ENCODE results near the gene CCDC92B. TPM values are rescaled to one million over a fixed set of nuclear protein-coding genes. Genes with fewer than 3 reads are reported as not detected.
"Not testable (repeated sequence)": the region's sequence is repeated elsewhere in the genome, so short reads cannot be mapped to it uniquely, and the experiment has no call there.

CCDC92B gene
- total RNA-seq, 4 donors from 2014 or later: 0.21 TPM; not detected in 3

DNA sequence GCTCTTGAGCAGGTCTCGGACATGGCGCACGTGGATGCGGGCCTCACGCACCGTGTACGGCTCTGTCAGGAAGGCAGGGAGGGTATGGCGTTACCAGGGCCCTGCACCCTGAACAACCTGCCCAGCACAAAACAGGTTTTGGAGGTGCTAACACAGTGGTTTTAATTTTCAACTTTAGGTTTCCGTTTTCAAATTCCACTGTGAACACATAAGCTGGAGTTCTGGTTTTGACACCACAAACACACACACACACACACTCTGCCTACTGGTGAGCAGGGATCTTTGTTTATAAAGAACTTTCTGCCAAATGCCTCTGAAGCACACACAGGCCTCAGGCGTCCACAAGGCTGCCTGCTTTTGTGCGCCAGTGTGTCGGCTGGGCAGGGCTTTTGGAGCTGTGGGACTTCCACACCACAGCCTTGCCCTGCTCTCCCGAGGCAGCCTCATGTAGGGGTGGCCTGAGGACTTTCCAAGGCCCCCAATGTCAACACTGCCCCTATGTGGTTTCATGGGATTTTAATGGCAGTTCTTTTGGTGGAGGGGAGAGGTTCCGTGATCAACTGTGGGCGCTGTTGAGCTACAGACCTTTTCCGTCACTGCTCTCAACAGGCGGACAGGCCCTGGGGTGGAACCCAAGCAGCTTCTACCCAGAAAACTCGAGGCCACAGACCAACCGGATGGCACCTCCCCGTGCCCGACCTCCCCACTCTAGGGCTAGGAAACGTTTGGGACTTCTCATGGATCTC, 47.3 kb downstream of the CCDC92B start:
- no peak overlapping the region for H3K4me3 ChIP-seq
- no peak overlapping the region for H3K27ac ChIP-seq
- intact Hi-C loops (cut with DNase I; ENCODE audit: low total_unique reads): loop anchor here (10.0 kb wide), 1 partner anchor 107 kb away; the partner anchor contains the start of gene PAFAH1B1
- no peaks in the 10 kb centered on the region for H3K4me1 ChIP-seq
- no peaks in the 10 kb centered on the region for H3K27me3 ChIP-seq
- H3K9me3 ChIP-seq: no peaks in the 10 kb centered on the region
- peak in 1 of 2 donors; percentile 8 for DNase-seq
- TF ChIP-seq, protein P1, sequence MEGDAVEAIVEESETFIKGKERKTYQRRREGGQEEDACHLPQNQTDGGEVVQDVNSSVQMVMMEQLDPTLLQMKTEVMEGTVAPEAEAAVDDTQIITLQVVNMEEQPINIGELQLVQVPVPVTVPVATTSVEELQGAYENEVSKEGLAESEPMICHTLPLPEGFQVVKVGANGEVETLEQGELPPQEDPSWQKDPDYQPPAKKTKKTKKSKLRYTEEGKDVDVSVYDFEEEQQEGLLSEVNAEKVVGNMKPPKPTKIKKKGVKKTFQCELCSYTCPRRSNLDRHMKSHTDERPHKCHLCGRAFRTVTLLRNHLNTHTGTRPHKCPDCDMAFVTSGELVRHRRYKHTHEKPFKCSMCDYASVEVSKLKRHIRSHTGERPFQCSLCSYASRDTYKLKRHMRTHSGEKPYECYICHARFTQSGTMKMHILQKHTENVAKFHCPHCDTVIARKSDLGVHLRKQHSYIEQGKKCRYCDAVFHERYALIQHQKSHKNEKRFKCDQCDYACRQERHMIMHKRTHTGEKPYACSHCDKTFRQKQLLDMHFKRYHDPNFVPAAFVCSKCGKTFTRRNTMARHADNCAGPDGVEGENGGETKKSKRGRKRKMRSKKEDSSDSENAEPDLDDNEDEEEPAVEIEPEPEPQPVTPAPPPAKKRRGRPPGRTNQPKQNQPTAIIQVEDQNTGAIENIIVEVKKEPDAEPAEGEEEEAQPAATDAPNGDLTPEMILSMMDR (IDR thresholded peaks at IDR 0.05): no peak
- TF ChIP-seq POLR2A (IDR thresholded peaks at IDR 0.05): no peak
- no peaks in the 10 kb centered on the region for H3K36me3 ChIP-seq

DNA sequence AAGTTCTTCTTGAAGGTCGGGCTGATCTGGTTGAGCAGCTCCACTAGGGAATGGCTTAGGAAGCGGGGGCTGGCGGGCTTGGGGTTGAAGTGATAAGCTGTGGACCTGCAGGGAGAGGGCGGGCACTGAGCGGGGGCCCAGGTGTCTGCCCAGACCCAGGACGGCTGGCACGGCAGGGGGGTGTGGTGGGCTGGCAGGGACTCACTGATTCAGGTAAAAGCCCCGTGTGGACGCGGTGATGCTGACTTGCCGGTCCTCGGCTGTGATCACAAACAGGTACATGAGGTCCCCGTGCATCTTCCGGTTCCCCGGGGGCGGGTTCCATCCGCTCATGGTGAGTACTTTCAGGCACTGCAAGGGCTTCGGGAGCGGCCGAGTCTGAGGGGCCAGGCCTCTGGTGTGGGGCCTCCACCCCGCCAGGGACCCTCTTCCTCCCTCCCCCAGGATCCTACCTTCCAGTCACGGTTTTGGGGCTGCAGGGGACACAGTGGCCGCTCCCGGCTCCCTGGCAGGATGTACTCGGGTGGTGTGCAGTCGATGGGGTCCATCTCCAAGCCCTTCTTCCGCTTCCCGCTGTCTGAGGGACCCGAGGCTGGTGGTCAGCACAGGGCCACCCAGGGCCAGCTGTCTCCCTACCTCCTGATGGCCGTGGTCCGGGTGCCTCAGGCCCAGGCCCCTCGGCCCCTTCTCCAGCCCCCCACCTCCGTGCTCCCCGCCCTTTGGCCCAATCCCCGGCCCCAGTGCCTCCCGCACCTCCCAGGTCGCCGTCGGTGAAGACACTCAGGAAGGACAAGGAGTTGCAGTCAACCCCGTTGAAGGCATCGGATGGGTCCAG, 48.1 kb downstream of the CCDC92B start:
- Histone ChIP-seq H3K27ac (no peak overlapping the region), H3K27me3 (no peaks in the 10 kb centered on the region), H3K36me3 (no peaks in the 10 kb centered on the region), H3K4me3 (no peak overlapping the region), H3K4me1 (no peaks in the 10 kb centered on the region), H3K9me3 (no peaks in the 10 kb centered on the region)
- TF ChIP-seq POLR2A (IDR thresholded peaks at IDR 0.05): no peak
- TF ChIP-seq, protein P1 (IDR thresholded peaks at IDR 0.05): no peak
- peak; percentile 10 to 13 for DNase-seq
- intact Hi-C loops (cut with DNase I; ENCODE audit: low total_unique reads): loop anchor here (10.0 kb wide), 1 partner anchor 107 kb away; the partner anchor contains the start of gene PAFAH1B1

DNA sequence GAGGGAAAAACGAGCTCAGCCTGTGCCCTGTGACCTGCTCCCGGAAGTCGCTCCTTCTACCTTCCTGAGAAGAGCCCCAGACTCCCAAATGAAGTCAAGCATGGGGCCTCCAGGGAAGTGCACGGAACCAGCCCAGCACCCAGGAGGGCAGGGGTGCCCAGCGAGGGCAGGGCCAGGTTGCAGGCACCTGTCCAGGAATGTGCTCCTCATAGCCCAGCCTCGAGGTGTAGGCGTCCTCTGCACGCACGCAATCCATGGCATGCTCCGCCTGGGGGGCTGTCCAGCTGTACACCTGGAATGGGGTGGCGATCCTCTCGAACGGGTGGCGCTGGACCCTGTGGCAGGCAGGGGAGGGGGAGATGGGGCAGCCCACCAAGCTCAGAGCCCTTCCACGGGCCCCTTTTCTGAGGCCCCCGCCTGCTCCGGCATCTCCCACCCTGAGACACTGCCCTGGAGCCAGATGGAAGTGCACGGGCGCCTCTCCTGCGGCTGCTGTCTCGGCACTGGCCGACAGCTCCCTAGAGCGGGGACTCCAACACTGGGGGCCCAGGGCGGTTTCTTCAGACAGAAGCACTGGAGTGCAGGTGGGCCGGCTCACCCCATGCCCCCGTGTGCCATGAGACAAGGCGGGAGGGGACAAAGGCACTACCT, 48.8 kb downstream of the CCDC92B start:
- no peaks in the 10 kb centered on the region for H3K4me1 ChIP-seq
- no peaks in the 10 kb centered on the region for H3K27me3 ChIP-seq
- no peaks in the 10 kb centered on the region for H3K36me3 ChIP-seq
- TF ChIP-seq, protein P1 (IDR thresholded peaks at IDR 0.05): no peak
- TF ChIP-seq POLR2A (IDR thresholded peaks at IDR 0.05): no peak
- peak; percentile 10 to 12 for DNase-seq
- H3K4me3 ChIP-seq: no peak overlapping the region
- intact Hi-C loops (cut with DNase I; ENCODE audit: low total_unique reads): loop anchor here (10.0 kb wide), 1 partner anchor 106 kb away; the partner anchor contains the start of gene PAFAH1B1
- H3K27ac ChIP-seq: no peak overlapping the region
- H3K9me3 ChIP-seq: no peaks in the 10 kb centered on the region

DNA sequence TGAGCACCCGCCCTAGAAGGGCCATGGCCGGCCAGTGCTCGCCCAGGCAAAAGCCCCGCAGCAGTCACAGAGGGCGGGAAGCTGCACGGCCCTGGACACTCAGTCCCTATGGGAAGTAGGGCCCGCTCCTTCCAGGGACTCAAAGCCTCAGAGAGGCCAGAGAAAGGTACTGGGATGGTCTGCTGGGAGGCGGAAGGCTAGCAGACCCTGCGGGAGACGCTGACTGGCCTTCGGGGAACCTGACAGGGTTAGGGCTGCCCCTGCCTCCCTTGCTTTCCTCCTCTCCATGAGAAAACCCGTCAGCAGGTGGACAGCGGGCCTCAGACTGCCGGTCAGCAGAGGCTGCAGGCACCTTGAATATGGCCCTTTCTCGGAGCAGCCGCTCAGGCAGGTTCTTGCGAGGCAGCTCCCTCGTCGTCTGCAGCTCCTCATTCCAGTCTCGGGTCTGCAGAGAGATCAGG, 49.4 kb downstream of the CCDC92B start:
- no peak overlapping the region for H3K27ac ChIP-seq
- TF ChIP-seq, protein P1 (IDR thresholded peaks at IDR 0.05): no peak
- no peak for TF ChIP-seq POLR2A (IDR thresholded peaks at IDR 0.05)
- H3K27me3 ChIP-seq: no peaks in the 10 kb centered on the region
- H3K4me3 ChIP-seq: no peak overlapping the region
- intact Hi-C loops (cut with DNase I; ENCODE audit: low total_unique reads): loop anchor here (10.0 kb wide), 1 partner anchor 105 kb away; the partner anchor contains the start of gene PAFAH1B1
- H3K4me1 ChIP-seq: no peaks in the 10 kb centered on the region
- no peaks in the 10 kb centered on the region for H3K9me3 ChIP-seq
- no peaks in the 10 kb centered on the region for H3K36me3 ChIP-seq
- peak; percentile 3 to 9 for DNase-seq

DNA sequence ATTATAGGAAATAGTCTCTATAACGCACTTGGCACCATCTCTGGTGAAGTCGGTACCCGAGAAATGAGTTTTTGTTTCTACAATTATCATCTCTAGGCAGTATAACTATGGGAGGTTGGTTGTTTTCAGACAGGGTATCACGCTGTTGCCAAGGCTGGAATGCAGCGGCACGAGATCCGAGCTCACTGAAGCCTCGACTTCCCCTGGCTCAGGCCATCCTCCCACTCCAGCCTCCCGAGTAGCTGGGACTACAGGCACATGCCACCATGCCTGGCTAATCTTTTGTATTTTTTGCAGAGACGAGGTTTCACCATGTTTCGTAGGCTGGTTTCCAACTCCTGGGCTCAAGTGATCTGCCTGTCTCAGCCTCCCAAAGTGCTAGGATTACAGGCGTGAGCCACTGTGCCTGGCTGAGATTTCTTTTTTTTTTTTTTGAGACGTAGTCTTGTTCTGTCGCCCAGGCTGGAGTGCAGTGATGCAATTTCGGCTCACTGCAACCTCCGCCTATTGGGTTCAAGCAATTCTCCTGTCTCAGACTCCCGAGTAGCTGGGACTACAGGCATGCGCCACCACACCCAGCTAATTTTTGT, 50.1 kb downstream of the CCDC92B start:
- H3K4me1 ChIP-seq; H3K36me3 ChIP-seq; H3K27me3 ChIP-seq; H3K9me3 ChIP-seq; H3K27ac ChIP-seq; intact Hi-C loops (cut with DNase I; ENCODE audit: low total_unique reads); H3K4me3 ChIP-seq: not testable (repeated sequence)
- DNase-seq: peak in 1 of 2 donors; percentile 1

All from uterus (tissue), 4 donors.